HepG2 (cell line): ENCODE results near the gene EYA2. TPM values are rescaled to one million over a fixed set of nuclear protein-coding genes. Genes with fewer than 3 reads are reported as not detected.

Experiments used
- ATAC-seq: fragments of 200-7000 bp; cut with Tn5 transposase; 3 replicates; pipeline ENCODE4 v1.9.1; 2020; ENCODE audit warnings: mild to moderate bottlenecking, moderate library complexity
- BruUV-seq: library from RNA; stranded (reverse); fragments of 400-500 nt; replicated peaks from 2 replicates; lab custom pipeline; 2021; lab: Mats Ljungman, UMichigan
- CTCF ChIA-PET: fragments of 300-600 bp; formaldehyde crosslinking; extraction: SDS; loops from one replicate; lab custom pipeline; 2021; ENCODE audit warnings: low total read pairs, inconsistent platforms, low intra/inter-chr PET ratio; lab: Yijun Ruan, JAX
- POLR2A ChIA-PET: fragments of 350-600 bp; sonication (Branson Sonifier 250); formaldehyde crosslinking; loops from one replicate; lab custom pipeline; 2020; ENCODE audit warnings: antibody characterized with exemption, inconsistent platforms; lab: Yijun Ruan, JAX
- DNase-seq: peaks from one replicate; pipeline ENCODE4 v3.0.0-alpha.2; 2015; ENCODE audit warnings: low spot score
- FAIRE-seq: peaks from 3 replicates; lab custom pipeline; 2011; peaks lifted over from hg19 to GRCh38; lab: Jason Lieb, UNC
- H2AFZ ChIP-seq: one replicate; pipeline ENCODE4 v1.6.1; 2011; ENCODE audit warnings: low read length, inconsistent platforms
- H3K27ac ChIP-seq: fragments of 300-600 bp; 3 replicates; pipeline ENCODE4 v1.8.0; 2011; ENCODE audit warnings: mixed run types, mild to moderate bottlenecking, mixed read lengths, low read length, inconsistent platforms; ENCODE audit not compliant: insufficient read depth; ENCODE audit errors: extremely low read length
- H3K27me3 ChIP-seq, 2 experiments: fragments of 200-600 bp in 1 of 2; 2 replicates in 1 of 2; 3 replicates in 1 of 2; pipeline versions ENCODE4 v1.6.0 to v1.8.0; 2011; ENCODE audit warnings: low read length in 2 of 2, mild to moderate bottlenecking in 2 of 2, moderate library complexity in 2 of 2, inconsistent platforms in 1 of 2; ENCODE audit not compliant: insufficient read depth in 2 of 2, control insufficient read depth in 1 of 2
- H3K36me3 ChIP-seq, 2 experiments: fragments of 200-600 bp in 1 of 2; replicated peaks in 1 of 2; 2 replicates in 1 of 2; 3 replicates in 1 of 2; pipeline versions ENCODE4 v1.5.1 to v1.8.0; 2011; ENCODE audit warnings: low read length in 2 of 2, inconsistent platforms in 1 of 2; ENCODE audit not compliant: insufficient read depth in 2 of 2, control insufficient read depth in 1 of 2
- H3K4me1 ChIP-seq: 2 replicates; pipeline ENCODE4 v1.5.1; 2012; ENCODE audit warnings: low read length, inconsistent platforms; ENCODE audit not compliant: insufficient read depth
- H3K4me2 ChIP-seq: 2 replicates; pipeline ENCODE4 v1.6.0; 2011; ENCODE audit warnings: low read depth, low read length, inconsistent platforms
- H3K4me3 ChIP-seq, 3 experiments: fragments of 200-600 bp in 1 of 3; sonication (generic), shearing (Covaris generic) in 1 of 3; replicated peaks in 1 of 3; 2 replicates each; pipeline ENCODE4 v1.5.1; 2011 to 2016; ENCODE audit warnings: low read length in 3 of 3, inconsistent platforms in 2 of 3, low read depth in 2 of 3, mild to moderate bottlenecking in 2 of 3, control low read depth in 1 of 3, mixed read lengths in 1 of 3; ENCODE audit not compliant: insufficient read depth in 1 of 3
- H3K79me2 ChIP-seq: one replicate; pipeline ENCODE4 v1.6.1; 2011; ENCODE audit warnings: low read length, inconsistent platforms; ENCODE audit not compliant: insufficient read depth
- H3K9ac ChIP-seq: 2 replicates; pipeline ENCODE4 v1.6.0; 2011; ENCODE audit warnings: mild to moderate bottlenecking, low read depth, low read length, inconsistent platforms; ENCODE audit not compliant: insufficient read depth
- H3K9me3 ChIP-seq: 2 replicates; pipeline ENCODE4 v1.5.1; 2012; ENCODE audit warnings: mild to moderate bottlenecking, low read length
- H4K20me1 ChIP-seq: 2 replicates; pipeline ENCODE4 v1.6.0; 2011; ENCODE audit warnings: inconsistent platforms, mild to moderate bottlenecking, low read length, moderate library complexity; ENCODE audit not compliant: insufficient read depth
- CEBPG ChIP-seq: IDR thresholded peaks from 2 replicates; pipeline ENCODE4 v1.6.1; 2016
- EZH2 ChIP-seq: conservative IDR thresholded peaks from 2 replicates; pipeline ENCODE4 v1.6.1; 2012; ENCODE audit warnings: mild to moderate bottlenecking, low read depth, low read length, moderate library complexity
- MED13 ChIP-seq: sonication (generic); formaldehyde crosslinking; IDR thresholded peaks from 2 replicates; pipeline ENCODE4 v1.5.0; 2020; ENCODE audit warnings: missing genetic modification reagents
- NR3C1 ChIP-seq: sonication (generic); formaldehyde crosslinking; IDR thresholded peaks from 2 replicates; pipeline ENCODE4 v1.4.0; 2020; ENCODE audit warnings: missing genetic modification reagents
- TGIF2 ChIP-seq: IDR thresholded peaks from 2 replicates; pipeline ENCODE4 v1.6.1; 2016; ENCODE audit warnings: control low read depth, missing compliant biosample characterization
- WGBS: methylation state at CpG from one replicate; pipeline ENCODE4 v1.1.6; 2017; ENCODE audit warnings: low lambda C conversion rate; 5-methylcytosine and 5-hydroxymethylcytosine counted together
- in situ Hi-C: cut with HindIII; loops from 2 replicates; pipeline ENCODE4 v1.10.0; 2017; ENCODE audit warnings: low pct_unique_long_range_greater_than_20kb; ENCODE audit not compliant: extremely low pct_ligation_motif_present
- intact Hi-C: fragments of 100-400 bp; cut with micrococcal nuclease; formaldehyde crosslinking; loops from one replicate; pipeline ENCODE4 v1.10.0; 2022; ENCODE audit not compliant: unreplicated experiment
- polyA plus RNA-seq, 8 experiments: library from polyadenylated mRNA; depleted of rRNA in 3 of 8; stranded (reverse) in 7 of 8; unstranded in 1 of 8; fragments of >200 nt; fragmentation: Illumina TruSeq in 4 of 8; extraction: Trizol in 4 of 8; gene quantifications; 2 replicates each; pipeline versions ENCODE4 v1.2.1 to v1.2.3, GENCODE V29; 2011 to 2016; ENCODE audit warnings: low read depth in 4 of 8, missing spikeins in 1 of 8, mixed read lengths in 1 of 8; ENCODE audit not compliant: insufficient read depth in 1 of 8
- total RNA-seq, 5 experiments: library from RNA; depleted of rRNA; stranded (reverse); fragments of >200 nt; fragmentation: Illumina TruSeq; extraction: Trizol; gene quantifications; 2 replicates each; pipeline ENCODE4 v1.2.3, GENCODE V29; 2016; ENCODE audit warnings: low read depth in 1 of 5
- TF ChIP-seq, protein P1 (sequence below), 2 experiments: fragments of 450-650 bp in 1 of 2; sonication (generic) in 1 of 2; formaldehyde crosslinking in 1 of 2; IDR thresholded peaks; 2 replicates each; pipeline versions ENCODE4 v1.6.1 to v1.8.0; 2016 to 2022; ENCODE audit warnings: antibody characterized with exemption in 1 of 2, mild to moderate bottlenecking in 1 of 2, missing genetic modification reagents in 1 of 2
- TF ChIP-seq, protein P2 (sequence below): sonication (generic); formaldehyde crosslinking; IDR thresholded peaks from 2 replicates; pipeline ENCODE4 v1.4.0; 2020; ENCODE audit warnings: missing genetic modification reagents, borderline replicate concordance
- TF ChIP-seq, protein P3 (sequence below): IDR thresholded peaks from 2 replicates; pipeline ENCODE4 v1.6.1; 2016; ENCODE audit warnings: low read depth, missing genetic modification reagents, missing compliant biosample characterization

Gene EYA2
- total and polyA plus RNA-seq, 2 of the 13 experiments (the other 11 are each of a cell fraction or from before 2014, with no cell fraction given): not detected

DNA sequence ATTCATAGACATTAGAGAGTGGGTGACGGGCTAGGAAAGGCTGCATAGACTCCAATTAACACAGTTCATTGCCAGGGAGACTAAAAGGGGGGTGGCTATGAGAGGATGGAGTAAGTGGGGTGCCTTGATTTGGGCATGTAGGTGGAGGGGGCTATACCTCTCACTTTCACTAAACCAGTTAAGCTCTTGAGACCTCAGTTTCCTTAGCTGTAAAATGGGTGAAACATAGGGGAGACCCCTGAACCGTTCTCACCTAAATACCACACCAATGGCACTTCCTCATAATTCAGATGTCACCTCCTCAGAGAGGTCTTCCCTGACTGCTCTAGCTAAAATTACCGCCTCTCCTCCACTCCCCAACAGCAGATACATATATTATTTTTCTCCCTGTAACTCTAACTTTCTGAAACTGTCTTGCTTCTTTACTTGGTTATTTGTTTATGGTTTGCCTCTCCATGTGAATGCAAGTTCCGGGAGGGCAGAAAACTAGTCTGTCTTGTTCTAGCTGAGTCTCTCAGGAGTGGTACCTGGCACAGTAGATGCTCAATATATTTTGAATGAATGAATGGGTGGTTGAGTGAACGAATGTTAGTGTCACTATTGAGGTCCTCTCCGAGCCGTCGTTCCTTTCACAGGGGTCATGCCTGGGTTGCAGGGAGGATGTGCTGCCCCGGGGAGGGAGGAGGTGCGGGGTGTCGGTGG is 615 bp upstream of the EYA2 start:
- FAIRE-seq (no peak), DNase-seq (no peak), ATAC-seq (no peak)
- Histone ChIP-seq H3K9me3 (no peaks in the 10 kb centered on the region), H3K27me3 (peaks cover 21 to 55% of the 10 kb centered on the region in 2 experiments; a peak in 4 of 5 replicates), H3K4me3 (no peak overlapping the region), H3K9ac (no peak overlapping the region), H3K27ac (no peak overlapping the region), H3K36me3 (no peaks in the 10 kb centered on the region), H3K4me2 (no peak overlapping the region), H3K4me1 (no peaks in the 10 kb centered on the region), H4K20me1 (no peaks in the 10 kb centered on the region), H2AFZ (no peak overlapping the region), H3K79me2 (no peaks in the 10 kb centered on the region)
- in situ Hi-C loops: no loop called here
- BruUV-seq: no TSS peak
- ChIA-PET CTCF (no interaction called here), POLR2A (no interaction called here)
- intact Hi-C loops: no loop called here
- WGBS: 14% methylated on average over 11 of the region's 11 CpGs
- TF ChIP-seq EZH2: 0 out of 2 replicates have a peak, but pooled peaks have one; percentile 58
- TF ChIP-seq NR3C1: no peak
- no peak for TF ChIP-seq TGIF2 (CRISPR knock-in tag)
- TF ChIP-seq, protein P1, sequence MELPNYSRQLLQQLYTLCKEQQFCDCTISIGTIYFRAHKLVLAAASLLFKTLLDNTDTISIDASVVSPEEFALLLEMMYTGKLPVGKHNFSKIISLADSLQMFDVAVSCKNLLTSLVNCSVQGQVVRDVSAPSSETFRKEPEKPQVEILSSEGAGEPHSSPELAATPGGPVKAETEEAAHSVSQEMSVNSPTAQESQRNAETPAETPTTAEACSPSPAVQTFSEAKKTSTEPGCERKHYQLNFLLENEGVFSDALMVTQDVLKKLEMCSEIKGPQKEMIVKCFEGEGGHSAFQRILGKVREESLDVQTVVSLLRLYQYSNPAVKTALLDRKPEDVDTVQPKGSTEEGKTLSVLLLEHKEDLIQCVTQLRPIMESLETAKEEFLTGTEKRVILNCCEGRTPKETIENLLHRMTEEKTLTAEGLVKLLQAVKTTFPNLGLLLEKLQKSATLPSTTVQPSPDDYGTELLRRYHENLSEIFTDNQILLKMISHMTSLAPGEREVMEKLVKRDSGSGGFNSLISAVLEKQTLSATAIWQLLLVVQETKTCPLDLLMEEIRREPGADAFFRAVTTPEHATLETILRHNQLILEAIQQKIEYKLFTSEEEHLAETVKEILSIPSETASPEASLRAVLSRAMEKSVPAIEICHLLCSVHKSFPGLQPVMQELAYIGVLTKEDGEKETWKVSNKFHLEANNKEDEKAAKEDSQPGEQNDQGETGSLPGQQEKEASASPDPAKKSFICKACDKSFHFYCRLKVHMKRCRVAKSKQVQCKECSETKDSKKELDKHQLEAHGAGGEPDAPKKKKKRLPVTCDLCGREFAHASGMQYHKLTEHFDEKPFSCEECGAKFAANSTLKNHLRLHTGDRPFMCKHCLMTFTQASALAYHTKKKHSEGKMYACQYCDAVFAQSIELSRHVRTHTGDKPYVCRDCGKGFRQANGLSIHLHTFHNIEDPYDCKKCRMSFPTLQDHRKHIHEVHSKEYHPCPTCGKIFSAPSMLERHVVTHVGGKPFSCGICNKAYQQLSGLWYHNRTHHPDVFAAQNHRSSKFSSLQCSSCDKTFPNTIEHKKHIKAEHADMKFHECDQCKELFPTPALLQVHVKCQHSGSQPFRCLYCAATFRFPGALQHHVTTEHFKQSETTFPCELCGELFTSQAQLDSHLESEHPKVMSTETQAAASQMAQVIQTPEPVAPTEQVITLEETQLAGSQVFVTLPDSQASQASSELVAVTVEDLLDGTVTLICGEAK (IDR thresholded peaks at IDR 0.05): no peak
- TF ChIP-seq, protein P1 (CRISPR knock-in tag; IDR thresholded peaks at IDR 0.05): no peak
- TF ChIP-seq, protein P2, sequence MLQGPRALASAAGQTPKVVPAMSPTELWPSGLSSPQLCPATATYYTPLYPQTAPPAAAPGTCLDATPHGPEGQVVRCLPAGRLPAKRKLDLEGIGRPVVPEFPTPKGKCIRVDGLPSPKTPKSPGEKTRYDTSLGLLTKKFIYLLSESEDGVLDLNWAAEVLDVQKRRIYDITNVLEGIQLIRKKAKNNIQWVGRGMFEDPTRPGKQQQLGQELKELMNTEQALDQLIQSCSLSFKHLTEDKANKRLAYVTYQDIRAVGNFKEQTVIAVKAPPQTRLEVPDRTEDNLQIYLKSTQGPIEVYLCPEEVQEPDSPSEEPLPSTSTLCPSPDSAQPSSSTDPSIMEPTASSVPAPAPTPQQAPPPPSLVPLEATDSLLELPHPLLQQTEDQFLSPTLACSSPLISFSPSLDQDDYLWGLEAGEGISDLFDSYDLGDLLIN (CRISPR knock-in tag): no peak
- no peak for TF ChIP-seq CEBPG (CRISPR knock-in tag)
- TF ChIP-seq MED13 (CRISPR knock-in tag): no peak
- TF ChIP-seq, protein P3, sequence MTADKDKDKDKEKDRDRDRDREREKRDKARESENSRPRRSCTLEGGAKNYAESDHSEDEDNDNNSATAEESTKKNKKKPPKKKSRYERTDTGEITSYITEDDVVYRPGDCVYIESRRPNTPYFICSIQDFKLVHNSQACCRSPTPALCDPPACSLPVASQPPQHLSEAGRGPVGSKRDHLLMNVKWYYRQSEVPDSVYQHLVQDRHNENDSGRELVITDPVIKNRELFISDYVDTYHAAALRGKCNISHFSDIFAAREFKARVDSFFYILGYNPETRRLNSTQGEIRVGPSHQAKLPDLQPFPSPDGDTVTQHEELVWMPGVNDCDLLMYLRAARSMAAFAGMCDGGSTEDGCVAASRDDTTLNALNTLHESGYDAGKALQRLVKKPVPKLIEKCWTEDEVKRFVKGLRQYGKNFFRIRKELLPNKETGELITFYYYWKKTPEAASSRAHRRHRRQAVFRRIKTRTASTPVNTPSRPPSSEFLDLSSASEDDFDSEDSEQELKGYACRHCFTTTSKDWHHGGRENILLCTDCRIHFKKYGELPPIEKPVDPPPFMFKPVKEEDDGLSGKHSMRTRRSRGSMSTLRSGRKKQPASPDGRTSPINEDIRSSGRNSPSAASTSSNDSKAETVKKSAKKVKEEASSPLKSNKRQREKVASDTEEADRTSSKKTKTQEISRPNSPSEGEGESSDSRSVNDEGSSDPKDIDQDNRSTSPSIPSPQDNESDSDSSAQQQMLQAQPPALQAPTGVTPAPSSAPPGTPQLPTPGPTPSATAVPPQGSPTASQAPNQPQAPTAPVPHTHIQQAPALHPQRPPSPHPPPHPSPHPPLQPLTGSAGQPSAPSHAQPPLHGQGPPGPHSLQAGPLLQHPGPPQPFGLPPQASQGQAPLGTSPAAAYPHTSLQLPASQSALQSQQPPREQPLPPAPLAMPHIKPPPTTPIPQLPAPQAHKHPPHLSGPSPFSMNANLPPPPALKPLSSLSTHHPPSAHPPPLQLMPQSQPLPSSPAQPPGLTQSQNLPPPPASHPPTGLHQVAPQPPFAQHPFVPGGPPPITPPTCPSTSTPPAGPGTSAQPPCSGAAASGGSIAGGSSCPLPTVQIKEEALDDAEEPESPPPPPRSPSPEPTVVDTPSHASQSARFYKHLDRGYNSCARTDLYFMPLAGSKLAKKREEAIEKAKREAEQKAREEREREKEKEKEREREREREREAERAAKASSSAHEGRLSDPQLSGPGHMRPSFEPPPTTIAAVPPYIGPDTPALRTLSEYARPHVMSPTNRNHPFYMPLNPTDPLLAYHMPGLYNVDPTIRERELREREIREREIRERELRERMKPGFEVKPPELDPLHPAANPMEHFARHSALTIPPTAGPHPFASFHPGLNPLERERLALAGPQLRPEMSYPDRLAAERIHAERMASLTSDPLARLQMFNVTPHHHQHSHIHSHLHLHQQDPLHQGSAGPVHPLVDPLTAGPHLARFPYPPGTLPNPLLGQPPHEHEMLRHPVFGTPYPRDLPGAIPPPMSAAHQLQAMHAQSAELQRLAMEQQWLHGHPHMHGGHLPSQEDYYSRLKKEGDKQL (CRISPR knock-in tag): no peak
